Karpas-422 (cell line): ENCODE data around the gene PSD4. TPM values are rescaled to one million over a fixed set of nuclear protein-coding genes. Genes with fewer than 3 reads are reported as not detected.

ENCODE experiments used
- DNase-seq: peaks from one replicate; pipeline ENCODE4 v3.0.0-alpha.2; 2015
- H2AFZ ChIP-seq: fragments of 200-600 bp; sonication (generic); 2 replicates; pipeline ENCODE4 v1.6.1; 2014; ENCODE audit warnings: antibody characterized with exemption, low read length, mixed read lengths
- H3K27ac ChIP-seq: fragments of 200-600 bp; sonication (generic); 2 replicates; pipeline ENCODE4 v1.5.1; 2014; ENCODE audit warnings: mild to moderate bottlenecking, low read length, moderate library complexity
- H3K27me3 ChIP-seq: fragments of 200-600 bp; sonication (generic); 2 replicates; pipeline ENCODE4 v1.6.1; 2014; ENCODE audit warnings: low read length, mixed read lengths
- H3K36me3 ChIP-seq: fragments of 200-600 bp; sonication (generic); 2 replicates; pipeline ENCODE4 v1.6.1; 2014; ENCODE audit warnings: low read length, mixed read lengths; ENCODE audit not compliant: insufficient read depth
- H3K4me1 ChIP-seq: fragments of 200-600 bp; sonication (generic); 2 replicates; pipeline ENCODE4 v1.6.1; 2014; ENCODE audit warnings: mild to moderate bottlenecking, low read length, mixed read lengths
- H3K4me2 ChIP-seq: fragments of 200-600 bp; sonication (generic); 2 replicates; pipeline ENCODE4 v1.6.1; 2014; ENCODE audit warnings: low read length, low read depth, mild to moderate bottlenecking; ENCODE audit not compliant: poor library complexity, severe bottlenecking
- H3K4me3 ChIP-seq: fragments of 200-600 bp; sonication (generic); 2 replicates; pipeline ENCODE4 v1.5.1; 2014; ENCODE audit warnings: mild to moderate bottlenecking, antibody characterized with exemption, low read length, mixed read lengths
- H3K79me2 ChIP-seq: fragments of 200-600 bp; sonication (generic); 2 replicates; pipeline ENCODE4 v1.6.1; 2014; ENCODE audit warnings: mild to moderate bottlenecking, low read length, mixed read lengths
- H3K9ac ChIP-seq: fragments of 200-600 bp; sonication (generic); 2 replicates; pipeline ENCODE4 v1.6.0; 2014; ENCODE audit warnings: low read length
- H3K9me2 ChIP-seq: fragments of 200-600 bp; sonication (generic), shearing (Covaris generic); replicated peaks from 2 replicates; pipeline ENCODE4 v1.6.0; 2014; ENCODE audit warnings: mild to moderate bottlenecking, low read length, moderate library complexity; ENCODE audit not compliant: insufficient read depth
- H3K9me3 ChIP-seq: fragments of 300-700, 200-600 bp; sonication (generic); 2 replicates; pipeline ENCODE4 v1.6.1; 2014; ENCODE audit warnings: low read length, mixed read lengths
- H4K20me1 ChIP-seq: fragments of 200-600 bp; sonication (generic); 2 replicates; pipeline ENCODE4 v1.6.1; 2014; ENCODE audit warnings: mild to moderate bottlenecking, antibody characterized with exemption, low read length, low read depth; ENCODE audit not compliant: insufficient read depth
- total RNA-seq: library from RNA; depleted of rRNA; stranded (reverse); fragments of >200 nt; shearing (Covaris generic); gene quantifications from 2 replicates; pipeline ENCODE4 v1.2.3, GENCODE V29; 2014; ENCODE audit warnings: low replicate concordance

PSD4 gene
- total RNA-seq, 1 experiment from 2014 or later, result 43.3 TPM

DNA sequence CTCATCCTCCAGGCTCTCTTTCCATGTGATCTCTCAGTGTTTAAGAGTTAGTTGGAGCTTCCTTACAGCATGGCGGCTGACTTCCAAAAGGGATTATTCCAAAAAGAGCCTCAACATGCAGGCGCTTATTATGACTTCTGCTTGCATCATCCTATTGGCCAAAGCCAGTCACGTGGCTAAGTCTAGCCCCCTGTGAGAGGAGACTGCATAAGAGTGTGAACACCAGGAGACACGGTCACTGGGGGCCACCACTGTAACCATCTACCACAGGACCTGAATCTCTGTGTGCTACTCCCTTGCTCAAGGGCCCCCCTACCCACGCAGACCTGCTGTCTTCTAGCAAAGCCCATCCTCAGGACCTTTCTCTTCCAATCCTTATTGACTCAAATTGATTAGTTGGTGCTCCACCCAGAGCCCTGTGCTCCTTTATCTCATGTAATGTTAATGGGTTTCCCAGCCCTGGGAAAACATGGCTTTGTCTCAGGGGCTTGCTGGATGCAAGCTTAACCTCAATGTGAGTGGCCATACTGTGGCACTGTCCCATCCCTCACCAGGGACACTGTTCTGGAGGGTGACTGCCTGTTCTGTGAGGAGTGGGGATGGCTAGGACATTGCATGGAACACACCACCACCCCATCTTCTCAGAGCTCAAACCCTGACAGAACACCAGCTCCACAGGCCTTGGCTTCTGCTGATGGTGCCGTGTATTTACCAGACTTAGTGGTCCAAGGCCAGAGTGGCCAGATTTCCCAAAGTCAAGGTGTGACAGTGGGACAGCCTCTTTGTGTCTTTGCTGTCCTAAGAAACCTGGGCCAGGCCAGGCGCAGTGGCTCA lies 42.2 kb upstream of the PSD4 start:
- no peaks in the 10 kb centered on the region for H3K4me1 ChIP-seq
- H3K27me3 ChIP-seq, result 0 out of 2 replicates have a peak, but pooled peaks cover 2% of the 10 kb centered on the region
- H3K9me2 ChIP-seq, result no peaks in the 10 kb centered on the region
- H3K9me3 ChIP-seq, result no peaks in the 10 kb centered on the region
- H3K9ac ChIP-seq, result no peak overlapping the region
- H3K79me2 ChIP-seq, result no peaks in the 10 kb centered on the region
- H2AFZ ChIP-seq, result no peak overlapping the region
- H3K4me3 ChIP-seq, result no peak overlapping the region
- DNase-seq, result no peak
- H3K4me2 ChIP-seq, result no peak overlapping the region
- H3K27ac ChIP-seq, result no peak overlapping the region
- no peaks in the 10 kb centered on the region for H4K20me1 ChIP-seq
- H3K36me3 ChIP-seq, result no peaks in the 10 kb centered on the region

DNA sequence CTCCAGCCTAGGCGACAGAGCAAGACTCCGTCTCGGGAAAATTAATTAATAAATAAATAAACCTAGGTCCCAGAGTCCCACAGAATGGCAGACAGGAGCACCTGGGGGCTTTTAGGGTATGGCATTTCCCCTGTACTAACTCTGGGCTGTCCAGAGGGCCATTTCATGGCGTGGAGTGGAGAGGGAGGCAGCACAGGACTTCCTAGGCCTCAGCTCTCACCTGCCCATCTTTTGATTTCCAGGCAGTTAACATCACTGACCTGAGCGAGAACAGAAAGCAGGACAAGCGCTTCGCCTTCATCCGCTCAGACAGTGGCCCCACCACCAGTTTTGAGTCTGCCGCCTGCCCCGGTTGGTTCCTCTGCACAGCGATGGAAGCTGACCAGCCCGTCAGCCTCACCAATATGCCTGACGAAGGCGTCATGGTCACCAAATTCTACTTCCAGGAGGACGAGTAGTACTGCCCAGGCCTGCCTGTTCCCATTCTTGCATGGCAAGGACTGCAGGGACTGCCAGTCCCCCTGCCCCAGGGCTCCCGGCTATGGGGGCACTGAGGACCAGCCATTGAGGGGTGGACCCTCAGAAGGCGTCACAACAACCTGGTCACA lies 41.3 kb upstream of the PSD4 start:
- Histone ChIP-seq H4K20me1 (no peaks in the 10 kb centered on the region), H3K27me3 (0 out of 2 replicates have a peak, but pooled peaks cover 2% of the 10 kb centered on the region), H3K4me3 (no peak overlapping the region), H3K27ac (no peak overlapping the region), H3K4me1 (no peaks in the 10 kb centered on the region), H3K79me2 (no peaks in the 10 kb centered on the region), H3K4me2 (no peak overlapping the region), H3K9me2 (no peaks in the 10 kb centered on the region), H3K9me3 (no peaks in the 10 kb centered on the region), H3K36me3 (no peaks in the 10 kb centered on the region), H2AFZ (no peak overlapping the region), H3K9ac (no peak overlapping the region)
- no peak for DNase-seq

DNA sequence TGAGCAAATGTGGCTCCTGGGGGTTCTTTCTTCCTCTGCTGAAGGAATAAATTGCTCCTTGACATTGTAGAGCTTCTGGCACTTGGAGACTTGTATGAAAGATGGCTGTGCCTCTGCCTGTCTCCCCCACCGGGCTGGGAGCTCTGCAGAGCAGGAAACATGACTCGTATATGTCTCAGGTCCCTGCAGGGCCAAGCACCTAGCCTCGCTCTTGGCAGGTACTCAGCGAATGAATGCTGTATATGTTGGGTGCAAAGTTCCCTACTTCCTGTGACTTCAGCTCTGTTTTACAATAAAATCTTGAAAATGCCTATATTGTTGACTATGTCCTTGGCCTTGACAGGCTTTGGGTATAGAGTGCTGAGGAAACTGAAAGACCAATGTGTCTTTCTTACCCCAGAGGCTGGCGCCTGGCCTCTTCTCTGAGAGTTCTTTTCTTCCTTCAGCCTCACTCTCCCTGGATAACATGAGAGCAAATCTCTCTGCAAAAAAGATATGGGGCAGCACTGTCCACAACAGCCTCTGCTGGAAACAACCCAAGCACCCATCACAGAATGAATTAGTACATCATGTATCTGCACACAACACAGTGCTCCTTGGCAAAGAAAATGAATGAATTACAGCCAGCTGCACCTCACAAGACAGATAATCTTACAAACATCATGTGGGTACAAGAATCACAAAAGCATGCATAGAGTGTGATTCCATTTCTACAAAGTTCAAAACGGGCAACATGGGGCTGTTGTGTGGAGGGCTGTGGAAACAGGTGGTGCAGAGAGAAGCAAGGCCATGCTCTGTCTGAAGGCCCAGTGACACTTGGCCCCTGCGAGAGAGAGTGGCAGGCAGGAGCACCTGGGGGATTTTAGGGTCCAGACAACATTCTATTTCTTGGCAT lies 39.8 kb upstream of the PSD4 start:
- Histone ChIP-seq H3K27me3 (0 out of 2 replicates have a peak, but pooled peaks cover 2% of the 10 kb centered on the region), H4K20me1 (no peaks in the 10 kb centered on the region), H3K9me3 (no peaks in the 10 kb centered on the region), H3K79me2 (no peaks in the 10 kb centered on the region), H3K9me2 (no peaks in the 10 kb centered on the region), H3K36me3 (no peaks in the 10 kb centered on the region), H3K27ac (no peak overlapping the region), H3K4me3 (no peak overlapping the region), H3K9ac (no peak overlapping the region), H2AFZ (no peak overlapping the region), H3K4me1 (no peaks in the 10 kb centered on the region), H3K4me2 (no peak overlapping the region)
- no peak for DNase-seq

GRCh38 chr2:113134717-113135116 lies 39.1 kb upstream of the PSD4 start:
- no peak for DNase-seq
- H3K4me2 ChIP-seq, result no peak overlapping the region

DNA sequence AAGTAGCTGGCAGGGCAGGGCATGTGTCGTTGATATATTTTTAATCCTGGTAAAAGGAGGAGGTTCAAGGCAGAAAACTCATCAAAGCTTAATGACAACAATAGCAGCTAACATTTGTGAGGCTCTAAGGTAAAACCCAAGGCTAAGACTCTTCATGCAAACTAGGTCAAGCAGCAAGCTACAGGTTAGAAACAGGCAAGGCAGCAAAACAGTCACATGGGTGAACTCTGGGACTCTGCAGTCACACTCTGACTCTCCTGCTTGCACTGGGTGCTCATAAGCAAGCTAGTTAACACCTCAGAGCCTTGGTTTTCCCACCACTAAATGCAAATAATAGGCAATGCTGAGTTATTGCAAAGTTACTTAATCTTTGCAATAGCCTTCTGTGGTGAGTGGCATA lies 38.5 kb upstream of the PSD4 start:
- H3K4me2 ChIP-seq, result no peak overlapping the region
- H2AFZ ChIP-seq, result no peak overlapping the region
- H3K27ac ChIP-seq, result no peak overlapping the region
- H3K36me3 ChIP-seq, result no peaks in the 10 kb centered on the region
- H3K79me2 ChIP-seq, result no peaks in the 10 kb centered on the region
- H3K9ac ChIP-seq, result no peak overlapping the region
- no peaks in the 10 kb centered on the region for H3K9me2 ChIP-seq
- no peaks in the 10 kb centered on the region for H4K20me1 ChIP-seq
- no peak for DNase-seq
- no peaks in the 10 kb centered on the region for H3K9me3 ChIP-seq
- 0 out of 2 replicates have a peak, but pooled peaks cover 2% of the 10 kb centered on the region for H3K27me3 ChIP-seq
- H3K4me3 ChIP-seq, result no peak overlapping the region
- no peaks in the 10 kb centered on the region for H3K4me1 ChIP-seq

More at GRCh38 chr2:113134717-113135116, 39.1 kb upstream of the PSD4 start:
- no peak overlapping the region for H3K9ac ChIP-seq
- H3K9me2 ChIP-seq, result no peaks in the 10 kb centered on the region
- no peaks in the 10 kb centered on the region for H3K4me1 ChIP-seq
- H3K9me3 ChIP-seq, result no peaks in the 10 kb centered on the region
- H3K4me3 ChIP-seq, result no peak overlapping the region
- H3K27me3 ChIP-seq, result 0 out of 2 replicates have a peak, but pooled peaks cover 2% of the 10 kb centered on the region
- no peaks in the 10 kb centered on the region for H3K36me3 ChIP-seq
- no peak overlapping the region for H3K27ac ChIP-seq
- H2AFZ ChIP-seq, result no peak overlapping the region
- no peaks in the 10 kb centered on the region for H4K20me1 ChIP-seq
- H3K79me2 ChIP-seq, result no peaks in the 10 kb centered on the region

GRCh38 chr2:113136828-113137775 lies 36.7 kb upstream of the PSD4 start:
- Histone ChIP-seq H3K79me2 (no peaks in the 10 kb centered on the region), H3K4me2 (no peak overlapping the region), H4K20me1 (no peaks in the 10 kb centered on the region), H3K9ac (no peak overlapping the region), H3K27me3 (0 out of 2 replicates have a peak, but pooled peaks cover 2% of the 10 kb centered on the region), H3K9me2 (no peaks in the 10 kb centered on the region), H3K9me3 (no peaks in the 10 kb centered on the region), H3K36me3 (no peaks in the 10 kb centered on the region), H2AFZ (no peak overlapping the region), H3K4me3 (no peak overlapping the region), H3K4me1 (no peaks in the 10 kb centered on the region), H3K27ac (no peak overlapping the region)
- DNase-seq, result peak; percentile 69

GRCh38 chr2:113137827-113138226 lies 35.9 kb upstream of the PSD4 start:
- H3K9ac ChIP-seq, result no peak overlapping the region
- no peaks in the 10 kb centered on the region for H3K9me3 ChIP-seq
- H3K4me3 ChIP-seq, result no peak overlapping the region
- H3K79me2 ChIP-seq, result no peaks in the 10 kb centered on the region
- H3K4me1 ChIP-seq, result no peaks in the 10 kb centered on the region
- DNase-seq, result no peak
- H4K20me1 ChIP-seq, result no peaks in the 10 kb centered on the region
- no peak overlapping the region for H2AFZ ChIP-seq
- H3K4me2 ChIP-seq, result no peak overlapping the region
- no peak overlapping the region for H3K27ac ChIP-seq
- 0 out of 2 replicates have a peak, but pooled peaks cover 2% of the 10 kb centered on the region for H3K27me3 ChIP-seq
- H3K36me3 ChIP-seq, result no peaks in the 10 kb centered on the region
- no peaks in the 10 kb centered on the region for H3K9me2 ChIP-seq
